Measurements from ENCODE around the gene WDR64. TPM values are rescaled to one million over a fixed set of nuclear protein-coding genes. Genes with fewer than 3 reads are reported as not detected.

Gene WDR64
- total and polyA plus RNA-seq, 9 donors, result 0.10 to 0.67 (median 0.34) TPM; not detected in 2

- WGBS, 3 donors, result 95 to 99% (median 97%) methylated on average over 2 of the region's 2 CpGs
- Histone ChIP-seq H3K4me3 (no peak overlapping the region), H3K9me3 (no peaks in the 10 kb centered on the region), H3K27me3 (no peaks in the 10 kb centered on the region), H3K4me1 (ENCODE audit: insufficient read depth) (no peaks in the 10 kb centered on the region), H3K27ac (no peak overlapping the region), H3K36me3 (no peaks in the 10 kb centered on the region)
- intact Hi-C loops (cut with DNase I), result no loop called here
- no peak for TF ChIP-seq CTCF (IDR thresholded peaks at IDR 0.05)
- TF ChIP-seq POLR2A (IDR thresholded peaks at IDR 0.05), result no peak
- TF ChIP-seq EP300 (IDR thresholded peaks at IDR 0.05), result no peak
- DNase-seq, result no peak
Measured at GRCh38 chr1:241682921-241683320, 30.8 kb downstream of the WDR64 start.

- intact Hi-C loops (cut with DNase I), result no loop called here
- no peak for DNase-seq
- Histone ChIP-seq H3K9me3 (no peaks in the 10 kb centered on the region), H3K36me3 (no peaks in the 10 kb centered on the region), H3K27me3 (no peaks in the 10 kb centered on the region), H3K4me3 (no peak overlapping the region), H3K4me1 (ENCODE audit: insufficient read depth) (no peaks in the 10 kb centered on the region), H3K27ac (no peak overlapping the region)
- 91 to 97% (median 94%) methylated on average over 1 of the region's 1 CpG for WGBS, 3 donors
- no peak for TF ChIP-seq POLR2A (IDR thresholded peaks at IDR 0.05)
- no peak for TF ChIP-seq EP300 (IDR thresholded peaks at IDR 0.05)
- no peak for TF ChIP-seq CTCF (IDR thresholded peaks at IDR 0.05)
Measured at GRCh38 chr1:241684108-241684507, 32.0 kb downstream of the WDR64 start.

GRCh38 chr1:241688940-241689368, 36.9 kb downstream of the WDR64 start:
- intact Hi-C loops (cut with DNase I), result no loop called here
- DNase-seq, result no peak
- Histone ChIP-seq H3K27ac (no peak overlapping the region), H3K36me3 (no peaks in the 10 kb centered on the region), H3K27me3 (no peaks in the 10 kb centered on the region), H3K9me3 (no peaks in the 10 kb centered on the region), H3K4me3 (no peak overlapping the region), H3K4me1 (ENCODE audit: insufficient read depth) (no peaks in the 10 kb centered on the region)
- no peak for TF ChIP-seq EP300 (IDR thresholded peaks at IDR 0.05)
- no peak for TF ChIP-seq CTCF (IDR thresholded peaks at IDR 0.05)
- no peak for TF ChIP-seq POLR2A (IDR thresholded peaks at IDR 0.05)
- 48 to 55% (median 54%) methylated on average over 2 of the region's 2 CpGs for WGBS, 3 donors

GRCh38 chr1:241695246-241696171, 43.4 kb downstream of the WDR64 start:
- Histone ChIP-seq H3K4me1 (ENCODE audit: insufficient read depth) (no peaks in the 10 kb centered on the region), H3K4me3 (no peak overlapping the region), H3K9me3 (no peaks in the 10 kb centered on the region), H3K27ac (no peak overlapping the region), H3K36me3 (no peaks in the 10 kb centered on the region), H3K27me3 (no peaks in the 10 kb centered on the region)
- TF ChIP-seq EP300 (IDR thresholded peaks at IDR 0.05), result no peak
- no peak for TF ChIP-seq CTCF (IDR thresholded peaks at IDR 0.05)
- no peak for TF ChIP-seq POLR2A (IDR thresholded peaks at IDR 0.05)
- no peak for DNase-seq
- 54 to 56% (median 55%) methylated on average over 9 of the region's 9 CpGs for WGBS, 3 donors
- intact Hi-C loops (cut with DNase I), result no loop called here

All from ovary (tissue), 9 donors.